ENCODE data around the gene TP53. TPM values are rescaled to one million over a fixed set of nuclear protein-coding genes. Genes with fewer than 3 reads are reported as not detected.

The TP53 gene
- total and polyA plus RNA-seq, 7 experiments from 2014 or later = 30.9 to 226 (median 59.1) TPM

GRCh38 chr17:7687908-7688807 is 868 bp upstream of the TP53 start, which contains the start of gene WRAP53:
WRAP53 (plus strand) TSS chr17:7688477; CDS start chr17:7688649, 172 bp downstream.
- no peaks in the 10 kb centered on the region for H3K27me3 Mint-ChIP-seq
- Histone ChIP-seq H3K27ac (ENCODE audit: low read depth, low read length) (peak within 1 kb of the TSS; percentile 96), H3K36me3 (ENCODE audit: control insufficient read depth in 2 of 3, insufficient read depth in 3 of 3, low read length in 3 of 3) (peaks cover 0 to 14% (median 0%) of the 10 kb centered on the region in 3 experiments), H3K4me1 (ENCODE audit: control insufficient read depth in 2 of 2, insufficient read depth in 2 of 2, low read length in 2 of 2) (peaks cover 28 to 31% of the 10 kb centered on the region in 2 donors), H3K9me3 (ENCODE audit: control insufficient read depth in 2 of 3, low read length in 3 of 3) (no peaks in the 10 kb centered on the region), H3K4me3 (ENCODE audit: low read length) (peak within 1 kb of the TSS; percentile 96), H3K27me3 (ENCODE audit: control insufficient read depth in 2 of 2, insufficient read depth in 2 of 2, low read length in 2 of 2) (no peaks in the 10 kb centered on the region)
- peaks cover 31 to 47% (median 41%) of the 10 kb centered on the region in 7 donors for H3K4me1 Mint-ChIP-seq
- CTCF ChIA-PET = interaction anchor here (0.6 to 3.4 kb wide), 26 partner anchors 9 to 468 kb away, joined by 3 to 25 read pairs (median 6); partner anchors contain the start of genes ATP1B2, FXR2, MPDU1 and SAT2
- POLR2A ChIA-PET = interaction anchor here (0.7 to 6.5 kb wide), 48 partner anchors 14 to 1212 kb away, joined by 3 to 101 read pairs (median 9); partner anchors contain the start of genes ACAP1, ATP1B2, C17orf100 and CD68
- ATAC-seq = peak; percentile 89
- H3K27ac Mint-ChIP-seq = peak within 1 kb of the TSS; percentile 99 to 100 (median 100)
- peaks cover 0 to 9% (median 0%) of the 10 kb centered on the region in 11 donors for H3K9me3 Mint-ChIP-seq
- intact Hi-C loops (cut with micrococcal nuclease) = loop anchor here (1.0 to 10.0 kb wide), 33 partner anchors 29 to 1036 kb away; partner anchors contain the start of genes ATP1B2 (in 2 of the 2), CTC1 (in 2 of the 2), NAA38 (in 2 of the 2) and PFAS (in 2 of the 2)
- H3K4me3 Mint-ChIP-seq = peak within 1 kb of the TSS; percentile 95 to 99 (median 97)
- peaks cover 3 to 25% (median 9%) of the 10 kb centered on the region in 5 donors for H3K36me3 Mint-ChIP-seq
- peak; percentile 93 to 97 (median 96) for DNase-seq

- H3K4me1 Mint-ChIP-seq = peaks cover 30 to 54% (median 47%) of the 10 kb centered on the region in 7 donors
- no peaks in the 10 kb centered on the region for H3K27me3 Mint-ChIP-seq
- ChIA-PET POLR2A (interaction anchor here (0.5 to 6.5 kb wide), 60 partner anchors 12 to 1064 kb away, joined by 3 to 101 read pairs (median 5); partner anchors contain the start of genes ACADVL, ACAP1, ATP1B2 and C17orf100), CTCF (interaction anchor here (0.6 to 3.4 kb wide), 21 partner anchors 15 to 466 kb away, joined by 3 to 25 read pairs (median 6); partner anchors contain the start of genes ATP1B2, EFNB3, FXR2 and MPDU1)
- no peaks in the 10 kb centered on the region for H3K9me3 ChIP-seq (ENCODE audit: control insufficient read depth in 2 of 3, low read length in 3 of 3)
- peaks cover 0 to 11% (median 0%) of the 10 kb centered on the region in 3 experiments for H3K36me3 ChIP-seq (ENCODE audit: control insufficient read depth in 2 of 3, insufficient read depth in 3 of 3, low read length in 3 of 3)
- ATAC-seq = peak; percentile 67
- H3K4me1 ChIP-seq (ENCODE audit: control insufficient read depth in 2 of 2, insufficient read depth in 2 of 2, low read length in 2 of 2) = peaks cover 28 to 31% of the 10 kb centered on the region in 2 donors
- peak overlapping the region; percentile 96 for H3K27ac ChIP-seq (ENCODE audit: low read depth, low read length)
- intact Hi-C loops (cut with micrococcal nuclease) = loop anchor here (1.0 to 10.0 kb wide), 27 partner anchors 36 to 1034 kb away; partner anchors contain the start of genes ATP1B2 (in 2 of the 2), CTC1 (in 2 of the 2), PFAS (in 2 of the 2) and PHF23 (in 2 of the 2)
- peak overlapping the region; percentile 99 to 100 (median 100) for H3K27ac Mint-ChIP-seq
- H3K27me3 ChIP-seq (ENCODE audit: control insufficient read depth in 2 of 2, insufficient read depth in 2 of 2, low read length in 2 of 2) = no peaks in the 10 kb centered on the region
- peak overlapping the region; percentile 95 to 99 (median 97) for H3K4me3 Mint-ChIP-seq
- peak overlapping the region; percentile 96 for H3K4me3 ChIP-seq (ENCODE audit: low read length)
- H3K9me3 Mint-ChIP-seq = peaks cover 0 to 9% (median 0%) of the 10 kb centered on the region in 11 donors
- peak; percentile 64 to 95 (median 92) for DNase-seq
- H3K36me3 Mint-ChIP-seq = peaks cover 0 to 24% (median 6%) of the 10 kb centered on the region in 5 donors
These were observed 843 bp downstream of the TP53 start for GRCh38 chr17:7686222-7687071.

GRCh38 chr17:7685533-7686221 is 1.6 kb downstream of the TP53 start:
- intact Hi-C loops (cut with micrococcal nuclease) = loop anchor here (1.0 to 10.0 kb wide), 26 partner anchors 35 to 1033 kb away; partner anchors contain the start of genes ATP1B2 (in 2 of the 2), CTC1 (in 2 of the 2), PFAS (in 2 of the 2) and PHF23 (in 2 of the 2)
- Mint-ChIP-seq H3K4me3 (peak overlapping the region; percentile 95 to 99 (median 97)), H3K27ac (peak overlapping the region; percentile 99 to 100 (median 100)), H3K36me3 (peaks cover 0 to 22% (median 4%) of the 10 kb centered on the region in 5 donors), H3K4me1 (peaks cover 34 to 54% (median 47%) of the 10 kb centered on the region in 7 donors), H3K9me3 (peaks cover 0 to 9% (median 0%) of the 10 kb centered on the region in 11 donors), H3K27me3 (no peaks in the 10 kb centered on the region)
- peaks cover 0 to 11% (median 0%) of the 10 kb centered on the region in 3 experiments for H3K36me3 ChIP-seq (ENCODE audit: control insufficient read depth in 2 of 3, insufficient read depth in 3 of 3, low read length in 3 of 3)
- POLR2A ChIA-PET = interaction anchor here (0.6 to 6.5 kb wide), 47 partner anchors 11 to 691 kb away, joined by 3 to 101 read pairs (median 6); partner anchors contain the start of genes ACADVL, ATP1B2, CD68 and CTC1
- no peaks in the 10 kb centered on the region for H3K9me3 ChIP-seq (ENCODE audit: control insufficient read depth in 2 of 3, low read length in 3 of 3)
- H3K4me3 ChIP-seq (ENCODE audit: low read length) = peak overlapping the region; percentile 96
- H3K27ac ChIP-seq (ENCODE audit: low read depth, low read length) = peak overlapping the region; percentile 96
- H3K4me1 ChIP-seq (ENCODE audit: control insufficient read depth in 2 of 2, insufficient read depth in 2 of 2, low read length in 2 of 2) = peaks cover 28 to 31% of the 10 kb centered on the region in 2 donors
- CTCF ChIA-PET = interaction anchor here (0.6 to 3.4 kb wide), 12 partner anchors 17 to 1305 kb away, joined by 3 to 25 read pairs (median 12); partner anchors contain the start of genes ATP1B2, FXR2, MPDU1 and SAT2
- no peaks in the 10 kb centered on the region for H3K27me3 ChIP-seq (ENCODE audit: control insufficient read depth in 2 of 2, insufficient read depth in 2 of 2, low read length in 2 of 2)
- peak; percentile 77 to 95 (median 92) for DNase-seq
- peak; percentile 75 for ATAC-seq

GRCh38 chr17:7684851-7685532 is 2.3 kb downstream of the TP53 start:
- Histone ChIP-seq H3K4me3 (ENCODE audit: low read length) (peak overlapping the region; percentile 96), H3K27ac (ENCODE audit: low read depth, low read length) (peak overlapping the region; percentile 96), H3K36me3 (ENCODE audit: control insufficient read depth in 2 of 3, insufficient read depth in 3 of 3, low read length in 3 of 3) (peaks cover 0 to 11% (median 0%) of the 10 kb centered on the region in 3 experiments), H3K4me1 (ENCODE audit: control insufficient read depth in 2 of 2, insufficient read depth in 2 of 2, low read length in 2 of 2) (peaks cover 28 to 29% of the 10 kb centered on the region in 2 donors), H3K27me3 (ENCODE audit: control insufficient read depth in 2 of 2, insufficient read depth in 2 of 2, low read length in 2 of 2) (no peaks in the 10 kb centered on the region), H3K9me3 (ENCODE audit: control insufficient read depth in 2 of 3, low read length in 3 of 3) (no peaks in the 10 kb centered on the region)
- no peaks in the 10 kb centered on the region for H3K27me3 Mint-ChIP-seq
- DNase-seq (no peak), ATAC-seq (no peak)
- H3K27ac Mint-ChIP-seq = peak overlapping the region; percentile 99 to 100 (median 100)
- H3K4me1 Mint-ChIP-seq = peaks cover 31 to 51% (median 43%) of the 10 kb centered on the region in 7 donors
- POLR2A ChIA-PET = interaction anchor here (0.7 to 6.5 kb wide), 19 partner anchors 11 to 691 kb away, joined by 3 to 101 read pairs (median 29); partner anchors contain the start of genes ATP1B2, EFNB3, FXR2 and KRABD2
- peak overlapping the region; percentile 95 to 99 (median 97) for H3K4me3 Mint-ChIP-seq
- intact Hi-C loops (cut with micrococcal nuclease) = loop anchor here (5.0 to 10.0 kb wide), 10 partner anchors 250 to 1033 kb away; partner anchors contain the start of genes CTC1 (in 2 of the 2), PFAS (in 2 of the 2), BORCS6 (in 1 of the 2) and C17orf100 (in 1 of the 2)
- peaks cover 0 to 9% (median 0%) of the 10 kb centered on the region in 11 donors for H3K9me3 Mint-ChIP-seq
- H3K36me3 Mint-ChIP-seq = peaks cover 0 to 22% (median 3%) of the 10 kb centered on the region in 5 donors
- CTCF ChIA-PET = interaction anchor here (0.6 to 1.7 kb wide), 3 partner anchors 77 to 1306 kb away, joined by 3 read pairs; partner anchors contain the start of gene NAA38
